ENCODE measurements around the gene CUX1. TPM values are rescaled to one million over a fixed set of nuclear protein-coding genes. Genes with fewer than 3 reads are reported as not detected.
"Not testable (repeated sequence)": the region's sequence is repeated elsewhere in the genome, so short reads cannot be mapped to it uniquely, and the experiment has no call there.

Gene CUX1
- total RNA-seq, 4 donors from 2014 or later: 40.0 to 55.9 (median 47.3) TPM

GRCh38 chr7:102320601-102321350 is 503.4 kb downstream of the CUX1 start:
- no peak for DNase-seq

GRCh38 chr7:102321351-102322201 is 504.1 kb downstream of the CUX1 start:
- Histone ChIP-seq H3K4me3 (peak overlapping the region in 2 of 4 donors; percentile 10 to 46), H3K9me3 (no peaks in the 10 kb centered on the region), H3K27me3 (peaks cover 0 to 29% (median 0%) of the 10 kb centered on the region in 4 donors), H3K27ac (peak overlapping the region in 3 of 4 donors; percentile 26 to 46 (median 30)), H3K36me3 (no peaks in the 10 kb centered on the region), H3K4me1 (peaks cover 0 to 29% (median 7%) of the 10 kb centered on the region in 3 donors)
- intact Hi-C loops (cut with DNase I): no loop called here
- no peak for DNase-seq
- WGBS, 2 donors: 61 to 74% methylated on average over 10 of the region's 73 CpGs
- TF ChIP-seq POLR2A (IDR thresholded peaks at IDR 0.05) (no peak), CTCF (IDR thresholded peaks at IDR 0.05) (peak in 1 of 6 experiments; percentile 16)

More at GRCh38 chr7:102320601-102321350, 503.4 kb downstream of the CUX1 start:
- Histone ChIP-seq H3K4me3 (peak overlapping the region in 2 of 4 donors; percentile 10 to 46), H3K27me3 (peaks cover 0 to 27% (median 0%) of the 10 kb centered on the region in 4 donors), H3K36me3 (no peaks in the 10 kb centered on the region), H3K4me1 (peaks cover 0 to 29% (median 7%) of the 10 kb centered on the region in 3 donors), H3K27ac (no peak overlapping the region), H3K9me3 (no peaks in the 10 kb centered on the region)
- TF ChIP-seq POLR2A (IDR thresholded peaks at IDR 0.05): no peak
- TF ChIP-seq CTCF (IDR thresholded peaks at IDR 0.05): no peak
- WGBS, 2 donors: 91 to 97% methylated on average over 15 to 21 of the region's 37 CpGs
- intact Hi-C loops (cut with DNase I): no loop called here

GRCh38 chr7:102322202-102322715 is 504.8 kb downstream of the CUX1 start:
- no peak overlapping the region for H3K27ac ChIP-seq
- TF ChIP-seq POLR2A (IDR thresholded peaks at IDR 0.05) (no peak), CTCF (IDR thresholded peaks at IDR 0.05) (no peak)
- no peaks in the 10 kb centered on the region for H3K9me3 ChIP-seq
- H3K36me3 ChIP-seq: no peaks in the 10 kb centered on the region
- peaks cover 0 to 33% (median 0%) of the 10 kb centered on the region in 4 donors for H3K27me3 ChIP-seq
- 41 to 63% methylated on average over 5 to 6 of the region's 8 CpGs for WGBS, 2 donors
- intact Hi-C loops (cut with DNase I): no loop called here
- H3K4me3 ChIP-seq: no peak overlapping the region
- DNase-seq: no peak
- H3K4me1 ChIP-seq: peaks cover 0 to 29% (median 7%) of the 10 kb centered on the region in 3 donors

GRCh38 chr7:102323914-102324195 is 506.4 kb downstream of the CUX1 start:
- intact Hi-C loops (cut with DNase I): no loop called here
- Histone ChIP-seq H3K27ac (no peak overlapping the region), H3K36me3 (no peaks in the 10 kb centered on the region), H3K9me3 (no peaks in the 10 kb centered on the region), H3K27me3 (peaks cover 0 to 33% (median 0%) of the 10 kb centered on the region in 4 donors), H3K4me3 (no peak overlapping the region), H3K4me1 (peaks cover 0 to 29% (median 7%) of the 10 kb centered on the region in 3 donors)
- no peak for TF ChIP-seq POLR2A (IDR thresholded peaks at IDR 0.05)
- no peak for TF ChIP-seq CTCF (IDR thresholded peaks at IDR 0.05)
- WGBS, 2 donors: 73 to 74% methylated on average over 4 to 5 of the region's 5 CpGs
- DNase-seq: no peak

GRCh38 chr7:102325106-102325505 is 507.7 kb downstream of the CUX1 start:
- H3K27me3 ChIP-seq: peaks cover 0 to 41% (median 0%) of the 10 kb centered on the region in 4 donors
- peaks cover 0 to 16% (median 7%) of the 10 kb centered on the region in 3 donors for H3K4me1 ChIP-seq
- H3K36me3 ChIP-seq; DNase-seq; intact Hi-C loops (cut with DNase I); H3K9me3 ChIP-seq; H3K27ac ChIP-seq; H3K4me3 ChIP-seq: not testable (repeated sequence)
- WGBS, 2 donors: 86 to 89% methylated on average over 6 to 10 of the region's 11 CpGs

All from esophagus squamous epithelium (tissue), 5 donors.